HepG2 (cell line): ENCODE results near the gene H6PD. TPM values are rescaled to one million over a fixed set of nuclear protein-coding genes. Genes with fewer than 3 reads are reported as not detected.

Source experiments
- ASH2L ChIP-seq: fragments of 300-600, 200-600 bp; sonication (generic); IDR thresholded peaks from 2 replicates; pipeline ENCODE4 v1.7.0; 2017; ENCODE audit warnings: low read depth, mild to moderate bottlenecking, moderate library complexity, mixed read lengths, low read length; ENCODE audit not compliant: insufficient read length
- BRCA1 ChIP-seq: sonication (generic); formaldehyde crosslinking; IDR thresholded peaks from 2 replicates; pipeline ENCODE4 v1.4.0; 2020; ENCODE audit warnings: missing genetic modification reagents
- CBFB ChIP-seq: sonication (generic); formaldehyde crosslinking; IDR thresholded peaks from 2 replicates; pipeline ENCODE4 v1.4.0; 2020; ENCODE audit warnings: missing genetic modification reagents
- FOXC1 ChIP-seq: sonication (generic); formaldehyde crosslinking; IDR thresholded peaks from 2 replicates; pipeline ENCODE4 v1.8.0; 2022; ENCODE audit warnings: mild to moderate bottlenecking, missing genetic modification reagents, borderline replicate concordance
- FOXK1 ChIP-seq: sonication (generic); formaldehyde crosslinking; IDR thresholded peaks from 2 replicates; pipeline ENCODE4 v1.4.0; 2020; ENCODE audit warnings: low read depth, missing genetic modification reagents, borderline replicate concordance
- SIN3B ChIP-seq: fragments of 150-350 bp; IDR thresholded peaks from 2 replicates; pipeline ENCODE4 v1.6.1; 2014; ENCODE audit warnings: low read length
- TMF1 ChIP-seq: sonication (generic); formaldehyde crosslinking; IDR thresholded peaks from 2 replicates; pipeline ENCODE4 v1.8.1; 2022; ENCODE audit warnings: low read depth, missing genetic modification reagents
- ZNF121 ChIP-seq: sonication (generic); formaldehyde crosslinking; IDR thresholded peaks from 2 replicates; pipeline ENCODE4 v1.5.0; 2020; ENCODE audit warnings: mild to moderate bottlenecking, missing genetic modification reagents
- ZNF20 ChIP-seq: sonication (generic); formaldehyde crosslinking; IDR thresholded peaks from 2 replicates; pipeline ENCODE4 v1.4.0; 2020; ENCODE audit warnings: mild to moderate bottlenecking, moderate library complexity, missing genetic modification reagents
- ZNF235 ChIP-seq: sonication (generic); formaldehyde crosslinking; IDR thresholded peaks from 2 replicates; pipeline ENCODE4 v1.8.1; 2023; ENCODE audit warnings: mild to moderate bottlenecking, missing genetic modification reagents, borderline replicate concordance
- ZNF251 ChIP-seq: sonication (generic); formaldehyde crosslinking; IDR thresholded peaks from 2 replicates; pipeline ENCODE4 v1.9.0; 2021; ENCODE audit warnings: mild to moderate bottlenecking, missing genetic modification reagents
- ZNF530 ChIP-seq: sonication (generic); formaldehyde crosslinking; IDR thresholded peaks from 2 replicates; pipeline ENCODE4 v1.5.0; 2020; ENCODE audit warnings: low read depth, mild to moderate bottlenecking, missing genetic modification reagents
- polyA plus RNA-seq, 8 experiments: library from polyadenylated mRNA; depleted of rRNA in 3 of 8; stranded (reverse) in 7 of 8; unstranded in 1 of 8; fragments of >200 nt; fragmentation: Illumina TruSeq in 4 of 8; extraction: Trizol in 4 of 8; gene quantifications; 2 replicates each; pipeline versions ENCODE4 v1.2.1 to v1.2.3, GENCODE V29; 2011 to 2016; ENCODE audit warnings: low read depth in 4 of 8, missing spikeins in 1 of 8, mixed read lengths in 1 of 8; ENCODE audit not compliant: insufficient read depth in 1 of 8
- total RNA-seq, 5 experiments: library from RNA; depleted of rRNA; stranded (reverse); fragments of >200 nt; fragmentation: Illumina TruSeq; extraction: Trizol; gene quantifications; 2 replicates each; pipeline ENCODE4 v1.2.3, GENCODE V29; 2016; ENCODE audit warnings: low read depth in 1 of 5
- TF ChIP-seq, protein P1 (sequence below): sonication (generic); formaldehyde crosslinking; IDR thresholded peaks from 2 replicates; pipeline ENCODE4 v1.4.0; 2020; ENCODE audit warnings: mild to moderate bottlenecking, missing genetic modification reagents
- TF ChIP-seq, protein P2 (sequence below): IDR thresholded peaks from 2 replicates; pipeline ENCODE4 v1.6.1; 2016; ENCODE audit warnings: low read depth
- TF ChIP-seq, protein P3 (sequence below): sonication (generic); formaldehyde crosslinking; IDR thresholded peaks from 2 replicates; pipeline ENCODE4 v1.4.0; 2020; ENCODE audit warnings: mild to moderate bottlenecking, missing genetic modification reagents
- TF ChIP-seq, protein P4 (sequence below): sonication (generic); formaldehyde crosslinking; IDR thresholded peaks from 2 replicates; pipeline ENCODE4 v1.4.0; 2020; ENCODE audit warnings: missing genetic modification reagents, borderline replicate concordance

Gene H6PD
- total and polyA plus RNA-seq, 2 of the 13 experiments (the other 11 are each of a cell fraction or from before 2014, with no cell fraction given) = 9.3 to 14.1 TPM

GRCh38 chr1:9249534-9250410, 15.2 kb downstream of the H6PD start (continued):
- TF ChIP-seq, protein P1, sequence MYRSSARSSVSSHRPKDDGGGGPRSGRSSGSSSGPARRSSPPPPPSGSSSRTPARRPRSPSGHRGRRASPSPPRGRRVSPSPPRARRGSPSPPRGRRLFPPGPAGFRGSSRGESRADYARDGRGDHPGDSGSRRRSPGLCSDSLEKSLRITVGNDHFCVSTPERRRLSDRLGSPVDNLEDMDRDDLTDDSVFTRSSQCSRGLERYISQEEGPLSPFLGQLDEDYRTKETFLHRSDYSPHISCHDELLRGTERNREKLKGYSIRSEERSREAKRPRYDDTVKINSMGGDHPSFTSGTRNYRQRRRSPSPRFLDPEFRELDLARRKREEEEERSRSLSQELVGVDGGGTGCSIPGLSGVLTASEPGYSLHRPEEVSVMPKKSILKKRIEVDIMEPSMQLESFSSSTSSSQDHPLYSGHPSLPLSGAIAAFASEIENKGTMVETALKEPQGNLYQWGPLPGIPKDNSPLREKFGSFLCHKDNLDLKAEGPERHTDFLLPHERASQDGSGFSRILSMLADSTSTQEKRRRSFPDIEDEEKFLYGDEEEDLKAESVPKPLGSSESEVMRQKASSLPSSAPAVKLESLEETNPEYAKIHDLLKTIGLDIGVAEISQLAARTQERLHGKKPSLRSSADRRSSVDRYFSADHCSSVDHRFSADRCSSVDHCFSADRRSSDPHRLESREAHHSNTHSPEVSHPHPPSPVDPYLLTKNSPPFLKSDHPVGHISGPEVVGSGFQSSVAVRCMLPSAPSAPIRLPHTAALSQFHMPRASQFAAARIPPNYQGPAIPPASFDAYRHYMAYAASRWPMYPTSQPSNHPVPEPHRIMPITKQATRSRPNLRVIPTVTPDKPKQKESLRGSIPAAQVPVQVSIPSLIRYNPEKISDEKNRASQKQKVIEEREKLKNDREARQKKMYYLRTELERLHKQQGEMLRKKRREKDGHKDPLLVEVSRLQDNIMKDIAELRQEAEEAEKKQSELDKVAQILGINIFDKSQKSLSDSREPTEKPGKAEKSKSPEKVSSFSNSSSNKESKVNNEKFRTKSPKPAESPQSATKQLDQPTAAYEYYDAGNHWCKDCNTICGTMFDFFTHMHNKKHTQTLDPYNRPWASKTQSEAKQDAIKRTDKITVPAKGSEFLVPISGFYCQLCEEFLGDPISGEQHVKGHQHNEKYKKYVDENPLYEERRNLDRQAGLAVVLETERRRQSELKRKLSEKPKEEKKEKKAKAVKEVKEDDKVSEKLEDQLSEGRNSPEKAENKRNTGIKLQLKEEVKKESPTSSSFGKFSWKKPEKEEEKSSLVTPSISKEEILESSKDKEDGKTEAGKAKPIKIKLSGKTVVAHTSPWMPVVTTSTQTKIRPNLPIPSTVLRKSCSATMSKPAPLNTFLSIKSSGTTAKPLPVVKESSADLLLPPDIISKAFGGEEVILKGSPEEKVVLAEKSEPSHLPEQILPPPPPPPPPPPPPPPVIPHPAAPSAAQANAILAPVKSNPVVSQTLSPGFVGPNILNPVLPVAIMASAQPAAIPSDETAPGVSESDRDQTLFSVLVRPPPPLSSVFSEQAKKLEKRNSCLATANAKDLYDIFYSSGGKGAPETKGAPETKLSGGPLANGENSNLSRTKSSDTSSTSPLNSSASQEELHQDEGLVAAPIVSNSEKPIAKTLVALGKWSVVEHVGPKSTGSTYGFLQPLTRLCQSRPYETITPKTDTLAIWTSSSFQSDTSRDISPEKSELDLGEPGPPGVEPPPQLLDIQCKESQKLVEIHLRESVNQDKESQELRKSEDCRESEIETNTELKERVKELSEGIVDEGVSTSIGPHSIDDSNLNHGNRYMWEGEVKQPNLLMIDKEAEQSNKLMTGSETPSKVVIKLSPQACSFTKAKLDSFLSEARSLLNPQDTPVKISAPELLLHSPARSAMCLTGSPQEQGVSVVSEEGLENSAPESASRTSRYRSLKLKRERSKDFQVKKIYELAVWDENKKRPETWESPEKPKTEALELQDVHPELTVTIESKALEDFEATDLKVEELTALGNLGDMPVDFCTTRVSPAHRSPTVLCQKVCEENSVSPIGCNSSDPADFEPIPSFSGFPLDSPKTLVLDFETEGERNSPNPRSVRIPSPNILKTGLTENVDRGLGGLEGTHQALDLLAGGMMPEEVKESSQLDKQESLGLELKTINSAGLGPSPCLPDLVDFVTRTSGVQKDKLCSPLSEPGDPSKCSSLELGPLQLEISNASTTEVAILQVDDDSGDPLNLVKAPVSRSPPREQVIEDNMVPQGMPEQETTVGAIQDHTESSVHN (CRISPR knock-in tag) = 0 out of 2 replicates have a peak, but pooled peaks have one; percentile 38
- no peak; the same call in 1 of the 2 replicates for TF ChIP-seq BRCA1 (CRISPR knock-in tag)
- TF ChIP-seq ZNF530 (CRISPR knock-in tag) = peak; percentile 41; the same call in 1 of the 2 replicates
- no peak; the same call in 1 of the 2 replicates for TF ChIP-seq ZNF251 (CRISPR knock-in tag)
- peak; percentile 18 for TF ChIP-seq ASH2L
- TF ChIP-seq TMF1 (CRISPR knock-in tag) = peak; percentile 57; the same call in 1 of the 2 replicates
- TF ChIP-seq, protein P2, sequence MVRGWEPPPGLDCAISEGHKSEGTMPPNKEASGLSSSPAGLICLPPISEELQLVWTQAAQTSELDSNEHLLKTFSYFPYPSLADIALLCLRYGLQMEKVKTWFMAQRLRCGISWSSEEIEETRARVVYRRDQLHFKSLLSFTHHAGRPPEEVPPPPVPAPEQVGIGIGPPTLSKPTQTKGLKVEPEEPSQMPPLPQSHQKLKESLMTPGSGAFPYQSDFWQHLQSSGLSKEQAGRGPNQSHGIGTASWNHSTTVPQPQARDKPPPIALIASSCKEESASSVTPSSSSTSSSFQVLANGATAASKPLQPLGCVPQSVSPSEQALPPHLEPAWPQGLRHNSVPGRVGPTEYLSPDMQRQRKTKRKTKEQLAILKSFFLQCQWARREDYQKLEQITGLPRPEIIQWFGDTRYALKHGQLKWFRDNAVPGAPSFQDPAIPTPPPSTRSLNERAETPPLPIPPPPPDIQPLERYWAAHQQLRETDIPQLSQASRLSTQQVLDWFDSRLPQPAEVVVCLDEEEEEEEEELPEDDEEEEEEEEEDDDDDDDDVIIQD (CRISPR knock-in tag) = peak; percentile 61; the same call in 1 of the 2 replicates
- TF ChIP-seq FOXK1 = peak; percentile 19; the same call in 1 of the 2 replicates
- no peak for TF ChIP-seq ZNF235
- TF ChIP-seq, protein P3, sequence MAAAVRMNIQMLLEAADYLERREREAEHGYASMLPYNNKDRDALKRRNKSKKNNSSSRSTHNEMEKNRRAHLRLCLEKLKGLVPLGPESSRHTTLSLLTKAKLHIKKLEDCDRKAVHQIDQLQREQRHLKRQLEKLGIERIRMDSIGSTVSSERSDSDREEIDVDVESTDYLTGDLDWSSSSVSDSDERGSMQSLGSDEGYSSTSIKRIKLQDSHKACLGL (CRISPR knock-in tag) = no peak; the same call in 1 of the 2 replicates
- no peak for TF ChIP-seq ZNF20 (CRISPR knock-in tag)
- peak; percentile 16; the same call in 1 of the 2 replicates for TF ChIP-seq FOXC1 (CRISPR knock-in tag)
- TF ChIP-seq CBFB (CRISPR knock-in tag) = no peak; the same call in 1 of the 2 replicates
- TF ChIP-seq, protein P4, sequence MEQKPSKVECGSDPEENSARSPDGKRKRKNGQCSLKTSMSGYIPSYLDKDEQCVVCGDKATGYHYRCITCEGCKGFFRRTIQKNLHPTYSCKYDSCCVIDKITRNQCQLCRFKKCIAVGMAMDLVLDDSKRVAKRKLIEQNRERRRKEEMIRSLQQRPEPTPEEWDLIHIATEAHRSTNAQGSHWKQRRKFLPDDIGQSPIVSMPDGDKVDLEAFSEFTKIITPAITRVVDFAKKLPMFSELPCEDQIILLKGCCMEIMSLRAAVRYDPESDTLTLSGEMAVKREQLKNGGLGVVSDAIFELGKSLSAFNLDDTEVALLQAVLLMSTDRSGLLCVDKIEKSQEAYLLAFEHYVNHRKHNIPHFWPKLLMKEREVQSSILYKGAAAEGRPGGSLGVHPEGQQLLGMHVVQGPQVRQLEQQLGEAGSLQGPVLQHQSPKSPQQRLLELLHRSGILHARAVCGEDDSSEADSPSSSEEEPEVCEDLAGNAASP (CRISPR knock-in tag) = peak; percentile 33; the same call in 1 of the 2 replicates
- TF ChIP-seq SIN3B = no peak
- peak; percentile 70 for TF ChIP-seq ZNF121 (CRISPR knock-in tag)
